Heart left ventricle (tissue), 13 donors: ENCODE results near the gene SNRPD2.
"Not testable (repeated sequence)": the region's sequence is repeated elsewhere in the genome, so short reads cannot be mapped to it uniquely, and the experiment has no call there.

Experiments
- CTCF ChIP-seq, 12 donors: fragments of 200-600 bp; sonication (generic) in 4 of 12; IDR thresholded peaks; one replicate each; pipeline versions ENCODE4 v1.5.0 to v1.8.0; 2018 to 2022; ENCODE audit warnings: antibody characterized with exemption in 12 of 12, mild to moderate bottlenecking in 5 of 12
- POLR2A ChIP-seq, 2 donors: fragments of 450-650 bp; IDR thresholded peaks; one replicate each; pipeline ENCODE4 v1.6.1; 2017; ENCODE audit warnings: antibody characterized with exemption in 2 of 2, mild to moderate bottlenecking in 2 of 2, moderate library complexity in 2 of 2
- donor health status: ischemic (EF 13 %, LVEDD 7.1; RV severe dilation, severe dysfunction).
- donor health status: DM: no; HTN: yes; CAD: no.
- donor health status: DM: no; HTN: no; CAD: no.
- donor health status: ischemic (EF 25% LVEDD 6.9; RV normal size, moderate dysfunction).
- donor health status: ischemic (EF 25% LVEDD 5.7; RV mildly dilated, moderate dysfunction).
- donor health status: ischemic (EF 35%, LVEDD 5.7; RV mildly dilated, moderate dysfunction).
- donor health status: nonischemic (EF 11% LVEDD 7.7; RV severe dilation, severe dysfunction).
- donor health status: DM: yes; HTN: yes; CAD: no.
- donor health status: PGD.
- donor health status: ischemic (EF 29% LVEDD 5.4; RV normal size, mild dysfunction).
- donor health status: nonischemic (EF 23%, LVEDD 6.1; RV moderate dilation, normal function).

DNA sequence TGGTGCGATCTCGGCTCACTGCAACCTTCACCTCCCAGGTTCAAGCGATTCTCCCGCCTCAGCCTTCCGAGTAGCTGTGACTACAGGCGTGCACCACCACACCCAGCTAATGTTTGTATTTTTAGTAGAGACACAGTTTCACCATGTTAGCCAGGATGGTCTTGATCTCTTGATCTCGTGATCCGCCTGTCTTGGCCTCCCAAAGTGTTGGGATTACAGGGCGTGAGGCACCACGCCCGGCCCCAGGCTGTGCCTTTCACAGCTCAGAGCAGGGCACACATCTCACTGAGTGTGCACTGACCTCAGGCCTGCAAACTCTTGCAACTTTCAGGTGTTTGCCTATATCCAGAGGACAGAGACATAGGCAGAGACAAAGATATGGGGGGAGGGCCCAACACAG is 6.7 kb downstream of the SNRPD2 start:
- TF ChIP-seq CTCF, POLR2A (IDR thresholded peaks at IDR 0.05): not testable (repeated sequence)
